Endothelial cell of umbilical vein (primary cell): ENCODE data around the gene PTPRF. TPM values are rescaled to one million over a fixed set of nuclear protein-coding genes. Genes with fewer than 3 reads are reported as not detected.

ENCODE experiments used
- BruUV-seq: library from RNA; stranded (reverse); fragments of 400-500 nt; replicated peaks from 2 replicates; lab custom pipeline; 2021; lab: Mats Ljungman, UMichigan
- CTCF ChIA-PET: fragments of 300-600, 350-600 bp; sonication (Branson Sonifier 250); formaldehyde crosslinking; loops from one replicate; lab custom pipeline; 2021; ENCODE audit warnings: antibody characterized with exemption, inconsistent platforms; lab: Charles Lee
- POLR2A ChIA-PET: fragments of 300-600, 350-600 bp; sonication (Branson Sonifier 250); formaldehyde crosslinking; loops from one replicate; lab custom pipeline; 2021; ENCODE audit warnings: antibody characterized with exemption, inconsistent platforms; lab: Charles Lee
- DNase-seq: peaks from one replicate; pipeline ENCODE4 v3.0.0-alpha.2; 2011; ENCODE audit warnings: low read depth, low spot score
- FAIRE-seq: peaks from 2 replicates; lab custom pipeline; 2011; peaks lifted over from hg19 to GRCh38; lab: Jason Lieb, UNC
- H2AFZ ChIP-seq: 2 replicates; pipeline ENCODE4 v1.6.0; 2012; ENCODE audit warnings: low read depth, low read length, control low read depth, inconsistent platforms
- H3K27ac ChIP-seq: 2 replicates; pipeline ENCODE4 v1.5.1; 2011; ENCODE audit warnings: low read depth, mild to moderate bottlenecking, control low read depth, low read length, moderate library complexity; ENCODE audit not compliant: insufficient read depth
- H3K27me3 ChIP-seq, 2 experiments: 2 replicates each; pipeline versions ENCODE4 v1.6.0 to v1.6.1; 2011; ENCODE audit warnings: low read length in 2 of 2, mixed read lengths in 1 of 2; ENCODE audit not compliant: control insufficient read depth in 2 of 2, insufficient read depth in 2 of 2
- H3K36me3 ChIP-seq, 2 experiments: 2 replicates in 1 of 2; 3 replicates in 1 of 2; pipeline ENCODE4 v1.5.1; 2011; ENCODE audit warnings: low read length in 2 of 2, mild to moderate bottlenecking in 1 of 2, moderate library complexity in 1 of 2; ENCODE audit not compliant: control insufficient read depth in 2 of 2, insufficient read depth in 2 of 2; ENCODE audit errors: extremely low read depth in 1 of 2
- H3K4me1 ChIP-seq: 3 replicates; pipeline ENCODE4 v1.5.1; 2011; ENCODE audit warnings: mild to moderate bottlenecking, low read length; ENCODE audit not compliant: control insufficient read depth, insufficient read depth; ENCODE audit errors: extremely low read depth
- H3K4me2 ChIP-seq: 2 replicates; pipeline ENCODE4 v1.6.1; 2011; ENCODE audit warnings: low read length, control low read depth, mixed read lengths; ENCODE audit not compliant: insufficient read depth
- H3K4me3 ChIP-seq, 3 experiments: fragments of 200-600 bp in 1 of 3; sonication (generic), shearing (Covaris generic) in 1 of 3; replicated peaks in 1 of 3; 2 replicates each; pipeline ENCODE4 v1.5.1; 2011 to 2016; ENCODE audit warnings: control low read depth in 3 of 3, low read length in 3 of 3, mild to moderate bottlenecking in 2 of 3, inconsistent platforms in 1 of 3, low read depth in 1 of 3, moderate library complexity in 1 of 3; ENCODE audit not compliant: insufficient read depth in 1 of 3
- H3K79me2 ChIP-seq: 2 replicates; pipeline ENCODE4 v1.6.0; 2012; ENCODE audit warnings: low read length, inconsistent platforms; ENCODE audit not compliant: control insufficient read depth, insufficient read depth
- H3K9ac ChIP-seq: replicated peaks from 2 replicates; pipeline ENCODE3; 2011; ENCODE audit warnings: low read length, control low read depth; ENCODE audit not compliant: insufficient read depth; ENCODE audit errors: extremely low read depth
- H3K9me1 ChIP-seq: replicated peaks from 3 replicates; pipeline ENCODE4 v1.6.0; 2011; ENCODE audit warnings: mild to moderate bottlenecking, low read length; ENCODE audit not compliant: control insufficient read depth, insufficient read depth; ENCODE audit errors: extremely low read depth
- H3K9me3 ChIP-seq: replicated peaks from 2 replicates; pipeline ENCODE4 v1.5.1; 2012; ENCODE audit warnings: low read length, inconsistent platforms; ENCODE audit not compliant: control insufficient read depth, insufficient read depth
- H4K20me1 ChIP-seq: replicated peaks from 2 replicates; pipeline ENCODE3; 2011; ENCODE audit warnings: mild to moderate bottlenecking, low read length; ENCODE audit not compliant: control insufficient read depth, insufficient read depth; ENCODE audit errors: extremely low read depth
- EZH2 ChIP-seq: IDR thresholded peaks from 2 replicates; pipeline ENCODE4 v1.6.1; 2012; ENCODE audit warnings: borderline replicate concordance, low read depth, mild to moderate bottlenecking, moderate library complexity, low read length, inconsistent platforms; ENCODE audit not compliant: severe bottlenecking
- FOS ChIP-seq: IDR thresholded peaks from 2 replicates; pipeline ENCODE4 v1.6.1; 2011; ENCODE audit warnings: mild to moderate bottlenecking, low read length, moderate library complexity, borderline replicate concordance; ENCODE audit not compliant: insufficient read depth
- GATA2 ChIP-seq: IDR thresholded peaks from 2 replicates; pipeline ENCODE4 v1.7.0; 2011; ENCODE audit warnings: low read depth, mild to moderate bottlenecking, moderate library complexity, mixed read lengths, low read length; ENCODE audit not compliant: insufficient read length, insufficient read depth
- JUN ChIP-seq: IDR thresholded peaks from 2 replicates; pipeline ENCODE4 v1.6.1; 2011; ENCODE audit warnings: borderline replicate concordance, low read depth; ENCODE audit not compliant: insufficient read length, insufficient read depth
- MYC ChIP-seq: IDR thresholded peaks from one replicate; pipeline ENCODE4 v1.6.1; 2011; ENCODE audit warnings: mild to moderate bottlenecking, low read depth, low read length
- POLR2A ChIP-seq: IDR thresholded peaks from 2 replicates; pipeline ENCODE4 v1.6.1; 2012; ENCODE audit warnings: low read depth, mild to moderate bottlenecking, control low read depth, low read length
- POLR2AphosphoS5 ChIP-seq: IDR thresholded peaks from 2 replicates; pipeline ENCODE4 v1.6.1; 2012; ENCODE audit warnings: low read depth, mild to moderate bottlenecking, control low read depth, low read length, moderate library complexity; ENCODE audit not compliant: insufficient read depth
- dilution Hi-C: fragments of 300-500 bp; cut with MboI; formaldehyde crosslinking; loops from one replicate; pipeline ENCODE4 v1.15.0; 2019; ENCODE audit warnings: low sequenced_read_pairs; ENCODE audit not compliant: extremely low pct_ligation_motif_present
- intact Hi-C: fragments of 100-400 bp; cut with micrococcal nuclease; formaldehyde crosslinking; loops from one replicate; pipeline ENCODE4 v1.10.0; 2022
- polyA plus RNA-seq, 4 experiments: library from polyadenylated mRNA; depleted of rRNA in 3 of 4; stranded (reverse) in 3 of 4; unstranded in 1 of 4; fragments of >200 nt; gene quantifications; 2 replicates each; pipeline versions ENCODE4 v1.2.1 to v1.2.3, GENCODE V29; 2011 to 2012; ENCODE audit warnings: missing spikeins in 1 of 4
- total RNA-seq: library from RNA; stranded (reverse); gene quantifications from 2 replicates; pipeline ENCODE4 v1.2.3, GENCODE V29; 2021
- TF ChIP-seq, protein P1 (sequence below): IDR thresholded peaks from 2 replicates; pipeline ENCODE4 v1.6.1; 2011; ENCODE audit not compliant: insufficient read depth, insufficient read length
- TF ChIP-seq, protein P2 (sequence below), 2 donors: IDR thresholded peaks; 1 replicate in 1 of 2; 2 replicates in 1 of 2; pipeline ENCODE4 v1.5.1; 2011; ENCODE audit warnings: low read length in 2 of 2, mild to moderate bottlenecking in 2 of 2, moderate library complexity in 2 of 2, control low read depth in 1 of 2, inconsistent platforms in 1 of 2, low read depth in 1 of 2; ENCODE audit not compliant: insufficient read depth in 1 of 2; ENCODE audit errors: extremely low read depth in 1 of 2

Gene PTPRF
- total and polyA plus RNA-seq, 2 donors (not counting 3 experiments of a cell fraction or from before 2014, with no cell fraction given): 217 to 338 TPM

DNA sequence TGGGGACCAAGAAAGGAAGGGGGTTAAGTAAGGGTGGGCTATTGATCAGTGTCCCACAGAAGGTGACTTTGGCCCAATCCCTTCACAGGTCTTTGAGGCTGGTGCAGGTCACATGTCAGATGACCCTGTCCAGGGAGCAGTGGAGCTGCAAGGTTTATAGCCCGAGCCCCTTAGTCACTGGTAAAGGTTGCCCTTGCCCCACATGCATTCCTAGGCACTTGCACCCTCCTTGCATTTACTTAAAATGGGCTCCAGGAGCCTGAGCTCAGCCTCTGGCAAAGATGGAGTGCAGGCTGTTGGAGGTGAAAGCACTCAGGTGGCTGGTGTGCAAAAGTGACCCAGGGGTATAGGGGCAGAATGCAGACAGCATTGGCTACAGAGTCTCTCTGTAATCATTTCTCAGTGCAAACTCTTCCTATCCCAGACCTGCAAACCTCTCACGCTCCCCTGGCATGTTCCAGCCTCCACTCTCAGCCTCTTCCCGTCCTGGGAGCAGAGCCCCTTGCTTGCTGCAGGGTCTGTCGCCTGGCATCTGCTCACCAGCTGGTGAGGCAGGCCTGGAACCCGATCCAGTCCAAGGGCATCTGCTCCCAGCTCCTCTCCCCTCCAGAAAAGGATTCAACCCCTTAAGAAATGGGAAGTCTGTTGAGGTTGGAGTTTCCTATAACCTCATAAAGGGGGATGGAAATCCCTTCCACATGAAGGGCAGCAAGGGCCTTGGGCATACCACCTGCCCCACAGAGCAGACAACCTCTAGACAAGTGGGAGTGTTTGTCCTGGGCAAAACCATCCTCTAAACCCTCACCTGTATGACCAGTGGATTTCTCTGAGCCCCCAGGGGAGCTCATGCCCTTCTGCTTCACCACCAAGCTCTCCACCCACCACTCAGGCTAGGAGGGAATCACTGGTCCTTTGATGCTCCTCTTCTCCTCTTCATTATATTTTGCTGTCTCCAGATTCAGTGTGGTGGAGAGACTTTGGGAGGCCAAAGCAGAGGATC lies 23.1 kb upstream of the PTPRF start:
- ChIA-PET CTCF (interaction anchor here (1.3 kb wide), 1 partner anchor 13 kb away, joined by 3 read pairs; no protein-coding TSS in a partner anchor), POLR2A (no interaction called here)
- no peaks in the 10 kb centered on the region for H4K20me1 ChIP-seq
- H3K36me3 ChIP-seq: no peaks in the 10 kb centered on the region
- H3K79me2 ChIP-seq: no peaks in the 10 kb centered on the region
- H2AFZ ChIP-seq: no peak overlapping the region
- no peak overlapping the region for H3K27ac ChIP-seq
- no peak for FAIRE-seq
- no peak overlapping the region for H3K4me2 ChIP-seq
- no peaks in the 10 kb centered on the region for H3K4me1 ChIP-seq
- no peaks in the 10 kb centered on the region for H3K9me1 ChIP-seq
- TF ChIP-seq, protein P1, sequence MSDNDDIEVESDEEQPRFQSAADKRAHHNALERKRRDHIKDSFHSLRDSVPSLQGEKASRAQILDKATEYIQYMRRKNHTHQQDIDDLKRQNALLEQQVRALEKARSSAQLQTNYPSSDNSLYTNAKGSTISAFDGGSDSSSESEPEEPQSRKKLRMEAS: no peak
- TF ChIP-seq MYC (no peak), GATA2 (no peak), POLR2AphosphoS5 (no peak), JUN (no peak), EZH2 (no peak), POLR2A (no peak), FOS (no peak)
- TF ChIP-seq, protein P2, sequence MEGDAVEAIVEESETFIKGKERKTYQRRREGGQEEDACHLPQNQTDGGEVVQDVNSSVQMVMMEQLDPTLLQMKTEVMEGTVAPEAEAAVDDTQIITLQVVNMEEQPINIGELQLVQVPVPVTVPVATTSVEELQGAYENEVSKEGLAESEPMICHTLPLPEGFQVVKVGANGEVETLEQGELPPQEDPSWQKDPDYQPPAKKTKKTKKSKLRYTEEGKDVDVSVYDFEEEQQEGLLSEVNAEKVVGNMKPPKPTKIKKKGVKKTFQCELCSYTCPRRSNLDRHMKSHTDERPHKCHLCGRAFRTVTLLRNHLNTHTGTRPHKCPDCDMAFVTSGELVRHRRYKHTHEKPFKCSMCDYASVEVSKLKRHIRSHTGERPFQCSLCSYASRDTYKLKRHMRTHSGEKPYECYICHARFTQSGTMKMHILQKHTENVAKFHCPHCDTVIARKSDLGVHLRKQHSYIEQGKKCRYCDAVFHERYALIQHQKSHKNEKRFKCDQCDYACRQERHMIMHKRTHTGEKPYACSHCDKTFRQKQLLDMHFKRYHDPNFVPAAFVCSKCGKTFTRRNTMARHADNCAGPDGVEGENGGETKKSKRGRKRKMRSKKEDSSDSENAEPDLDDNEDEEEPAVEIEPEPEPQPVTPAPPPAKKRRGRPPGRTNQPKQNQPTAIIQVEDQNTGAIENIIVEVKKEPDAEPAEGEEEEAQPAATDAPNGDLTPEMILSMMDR (IDR thresholded peaks at IDR 0.05; ENCODE audit: extremely low read depth in 1 of 2, insufficient read depth in 1 of 2, low read depth in 1 of 2, low read length in 2 of 2): no peak
- H3K4me3 ChIP-seq: no peak overlapping the region
- no peaks in the 10 kb centered on the region for H3K27me3 ChIP-seq
- H3K9ac ChIP-seq: no peak overlapping the region
- DNase-seq: no peak
- intact Hi-C loops (no loop called here), dilution Hi-C loops (no loop called here)
- BruUV-seq: no TSS peak
- H3K9me3 ChIP-seq: no peaks in the 10 kb centered on the region
